Measurements from ENCODE around the gene DIP2A. TPM values are rescaled to one million over a fixed set of nuclear protein-coding genes. Genes with fewer than 3 reads are reported as not detected.

Gene DIP2A
- total and polyA plus RNA-seq, 2 experiments from 2014 or later: 18.5 to 36.3 TPM

DNA sequence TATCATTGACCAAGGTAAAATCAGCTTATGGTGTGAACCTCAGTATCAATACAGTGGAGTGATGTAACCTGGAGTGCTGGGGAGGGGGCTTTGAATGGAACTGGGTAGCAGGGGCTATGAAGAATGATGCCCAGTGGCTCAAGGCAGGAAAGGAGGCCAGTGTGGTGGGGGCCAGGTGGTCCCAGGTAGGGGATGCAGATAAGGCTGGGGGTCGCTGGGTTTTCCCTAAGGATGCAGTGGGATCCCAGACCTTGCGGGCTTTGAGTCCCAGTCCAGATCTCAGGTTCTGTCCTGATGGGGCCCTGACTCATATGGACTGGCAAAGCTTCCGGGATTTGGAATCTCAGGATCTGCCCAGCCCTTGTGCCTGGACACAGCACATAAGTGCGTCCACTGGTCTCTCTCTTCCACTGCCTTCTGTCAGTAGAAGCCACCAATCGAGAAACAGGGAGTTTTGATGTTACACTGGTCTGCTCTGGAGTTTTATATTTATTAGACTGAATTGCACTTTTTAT, 94.2 kb downstream of the DIP2A start:
- Histone ChIP-seq H3K9me2 (ENCODE audit: insufficient read depth) (no peaks in the 10 kb centered on the region), H3K4me2 (no peak overlapping the region), H3K27me3 (ENCODE audit: insufficient read depth) (no peaks in the 10 kb centered on the region), H2AFZ (no peak overlapping the region), H3K4me3 (no peak overlapping the region), H3K79me2 (replicated peaks; ENCODE audit: insufficient read depth) (no peaks in the 10 kb centered on the region), H3K27ac (ENCODE audit: low read depth) (no peak overlapping the region), H3F3A (replicated peaks; ENCODE audit: low read depth) (no peaks in the 10 kb centered on the region), H3K36me3 (ENCODE audit: insufficient read depth) (no peaks in the 10 kb centered on the region), H4K20me1 (replicated peaks; ENCODE audit: insufficient read depth) (no peaks in the 10 kb centered on the region), H3K4me1 (ENCODE audit: insufficient read depth) (no peaks in the 10 kb centered on the region)
- Mint-ChIP-seq H3K4me3 (no peak overlapping the region), H3K4me1 (no peaks in the 10 kb centered on the region), H3K36me3 (ENCODE audit: low read depth) (peaks cover 20% of the 10 kb centered on the region), H3K27me3 (ENCODE audit: insufficient read depth, low read depth, poor library complexity) (peaks cover 6% of the 10 kb centered on the region), H3K27ac (no peak overlapping the region), H3K9me3 (no peaks in the 10 kb centered on the region)
- no peak for ATAC-seq
- TF ChIP-seq NANOG (IDR thresholded peaks at IDR 0.05; ENCODE audit: borderline replicate concordance) (no peak), STAT1 (IDR thresholded peaks at IDR 0.05; ENCODE audit: unreplicated experiment) (no peak), ZNF114 (CRISPR knock-in tag; IDR thresholded peaks at IDR 0.05) (no peak), EZH2 (IDR thresholded peaks at IDR 0.05; ENCODE audit: low read depth, unreplicated experiment) (no peak), ZNF331 (CRISPR knock-in tag; IDR thresholded peaks at IDR 0.05; ENCODE audit: low read depth) (no peak), POLR2AphosphoS5 (IDR thresholded peaks at IDR 0.05; ENCODE audit: low read depth) (no peak), JUNB (IDR thresholded peaks at IDR 0.05; ENCODE audit: unreplicated experiment) (no peak), EZH2phosphoT487 (IDR thresholded peaks at IDR 0.05; ENCODE audit: unreplicated experiment) (no peak), CREB1 (CRISPR knock-in tag; IDR thresholded peaks at IDR 0.05; ENCODE audit: low read depth) (no peak)
- TF ChIP-seq, protein P1, sequence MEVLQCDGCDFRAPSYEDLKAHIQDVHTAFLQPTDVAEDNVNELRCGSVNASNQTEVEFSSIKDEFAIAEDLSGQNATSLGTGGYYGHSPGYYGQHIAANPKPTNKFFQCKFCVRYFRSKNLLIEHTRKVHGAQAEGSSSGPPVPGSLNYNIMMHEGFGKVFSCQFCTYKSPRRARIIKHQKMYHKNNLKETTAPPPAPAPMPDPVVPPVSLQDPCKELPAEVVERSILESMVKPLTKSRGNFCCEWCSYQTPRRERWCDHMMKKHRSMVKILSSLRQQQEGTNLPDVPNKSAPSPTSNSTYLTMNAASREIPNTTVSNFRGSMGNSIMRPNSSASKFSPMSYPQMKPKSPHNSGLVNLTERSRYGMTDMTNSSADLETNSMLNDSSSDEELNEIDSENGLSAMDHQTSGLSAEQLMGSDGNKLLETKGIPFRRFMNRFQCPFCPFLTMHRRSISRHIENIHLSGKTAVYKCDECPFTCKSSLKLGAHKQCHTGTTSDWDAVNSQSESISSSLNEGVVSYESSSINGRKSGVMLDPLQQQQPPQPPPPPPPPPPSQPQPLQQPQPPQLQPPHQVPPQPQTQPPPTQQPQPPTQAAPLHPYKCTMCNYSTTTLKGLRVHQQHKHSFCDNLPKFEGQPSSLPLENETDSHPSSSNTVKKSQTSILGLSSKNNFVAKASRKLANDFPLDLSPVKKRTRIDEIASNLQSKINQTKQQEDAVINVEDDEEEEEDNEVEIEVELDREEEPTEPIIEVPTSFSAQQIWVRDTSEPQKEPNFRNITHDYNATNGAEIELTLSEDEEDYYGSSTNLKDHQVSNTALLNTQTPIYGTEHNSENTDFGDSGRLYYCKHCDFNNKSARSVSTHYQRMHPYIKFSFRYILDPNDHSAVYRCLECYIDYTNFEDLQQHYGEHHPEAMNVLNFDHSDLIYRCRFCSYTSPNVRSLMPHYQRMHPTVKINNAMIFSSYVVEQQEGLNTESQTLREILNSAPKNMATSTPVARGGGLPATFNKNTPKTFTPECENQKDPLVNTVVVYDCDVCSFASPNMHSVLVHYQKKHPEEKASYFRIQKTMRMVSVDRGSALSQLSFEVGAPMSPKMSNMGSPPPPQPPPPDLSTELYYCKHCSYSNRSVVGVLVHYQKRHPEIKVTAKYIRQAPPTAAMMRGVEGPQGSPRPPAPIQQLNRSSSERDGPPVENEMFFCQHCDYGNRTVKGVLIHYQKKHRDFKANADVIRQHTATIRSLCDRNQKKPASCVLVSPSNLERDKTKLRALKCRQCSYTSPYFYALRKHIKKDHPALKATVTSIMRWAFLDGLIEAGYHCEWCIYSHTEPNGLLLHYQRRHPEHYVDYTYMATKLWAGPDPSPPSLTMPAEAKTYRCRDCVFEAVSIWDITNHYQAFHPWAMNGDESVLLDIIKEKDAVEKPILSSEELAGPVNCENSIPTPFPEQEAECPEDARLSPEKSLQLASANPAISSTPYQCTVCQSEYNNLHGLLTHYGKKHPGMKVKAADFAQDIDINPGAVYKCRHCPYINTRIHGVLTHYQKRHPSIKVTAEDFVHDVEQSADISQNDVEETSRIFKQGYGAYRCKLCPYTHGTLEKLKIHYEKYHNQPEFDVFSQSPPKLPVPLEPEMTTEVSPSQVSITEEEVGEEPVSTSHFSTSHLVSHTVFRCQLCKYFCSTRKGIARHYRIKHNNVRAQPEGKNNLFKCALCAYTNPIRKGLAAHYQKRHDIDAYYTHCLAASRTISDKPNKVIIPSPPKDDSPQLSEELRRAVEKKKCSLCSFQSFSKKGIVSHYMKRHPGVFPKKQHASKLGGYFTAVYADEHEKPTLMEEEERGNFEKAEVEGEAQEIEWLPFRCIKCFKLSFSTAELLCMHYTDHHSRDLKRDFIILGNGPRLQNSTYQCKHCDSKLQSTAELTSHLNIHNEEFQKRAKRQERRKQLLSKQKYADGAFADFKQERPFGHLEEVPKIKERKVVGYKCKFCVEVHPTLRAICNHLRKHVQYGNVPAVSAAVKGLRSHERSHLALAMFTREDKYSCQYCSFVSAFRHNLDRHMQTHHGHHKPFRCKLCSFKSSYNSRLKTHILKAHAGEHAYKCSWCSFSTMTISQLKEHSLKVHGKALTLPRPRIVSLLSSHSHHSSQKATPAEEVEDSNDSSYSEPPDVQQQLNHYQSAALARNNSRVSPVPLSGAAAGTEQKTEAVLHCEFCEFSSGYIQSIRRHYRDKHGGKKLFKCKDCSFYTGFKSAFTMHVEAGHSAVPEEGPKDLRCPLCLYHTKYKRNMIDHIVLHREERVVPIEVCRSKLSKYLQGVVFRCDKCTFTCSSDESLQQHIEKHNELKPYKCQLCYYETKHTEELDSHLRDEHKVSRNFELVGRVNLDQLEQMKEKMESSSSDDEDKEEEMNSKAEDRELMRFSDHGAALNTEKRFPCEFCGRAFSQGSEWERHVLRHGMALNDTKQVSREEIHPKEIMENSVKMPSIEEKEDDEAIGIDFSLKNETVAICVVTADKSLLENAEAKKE (CRISPR knock-in tag; IDR thresholded peaks at IDR 0.05): no peak
- TF ChIP-seq, protein P2, sequence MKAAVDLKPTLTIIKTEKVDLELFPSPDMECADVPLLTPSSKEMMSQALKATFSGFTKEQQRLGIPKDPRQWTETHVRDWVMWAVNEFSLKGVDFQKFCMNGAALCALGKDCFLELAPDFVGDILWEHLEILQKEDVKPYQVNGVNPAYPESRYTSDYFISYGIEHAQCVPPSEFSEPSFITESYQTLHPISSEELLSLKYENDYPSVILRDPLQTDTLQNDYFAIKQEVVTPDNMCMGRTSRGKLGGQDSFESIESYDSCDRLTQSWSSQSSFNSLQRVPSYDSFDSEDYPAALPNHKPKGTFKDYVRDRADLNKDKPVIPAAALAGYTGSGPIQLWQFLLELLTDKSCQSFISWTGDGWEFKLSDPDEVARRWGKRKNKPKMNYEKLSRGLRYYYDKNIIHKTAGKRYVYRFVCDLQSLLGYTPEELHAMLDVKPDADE (IDR thresholded peaks at IDR 0.05): no peak
- TF ChIP-seq, protein P3, sequence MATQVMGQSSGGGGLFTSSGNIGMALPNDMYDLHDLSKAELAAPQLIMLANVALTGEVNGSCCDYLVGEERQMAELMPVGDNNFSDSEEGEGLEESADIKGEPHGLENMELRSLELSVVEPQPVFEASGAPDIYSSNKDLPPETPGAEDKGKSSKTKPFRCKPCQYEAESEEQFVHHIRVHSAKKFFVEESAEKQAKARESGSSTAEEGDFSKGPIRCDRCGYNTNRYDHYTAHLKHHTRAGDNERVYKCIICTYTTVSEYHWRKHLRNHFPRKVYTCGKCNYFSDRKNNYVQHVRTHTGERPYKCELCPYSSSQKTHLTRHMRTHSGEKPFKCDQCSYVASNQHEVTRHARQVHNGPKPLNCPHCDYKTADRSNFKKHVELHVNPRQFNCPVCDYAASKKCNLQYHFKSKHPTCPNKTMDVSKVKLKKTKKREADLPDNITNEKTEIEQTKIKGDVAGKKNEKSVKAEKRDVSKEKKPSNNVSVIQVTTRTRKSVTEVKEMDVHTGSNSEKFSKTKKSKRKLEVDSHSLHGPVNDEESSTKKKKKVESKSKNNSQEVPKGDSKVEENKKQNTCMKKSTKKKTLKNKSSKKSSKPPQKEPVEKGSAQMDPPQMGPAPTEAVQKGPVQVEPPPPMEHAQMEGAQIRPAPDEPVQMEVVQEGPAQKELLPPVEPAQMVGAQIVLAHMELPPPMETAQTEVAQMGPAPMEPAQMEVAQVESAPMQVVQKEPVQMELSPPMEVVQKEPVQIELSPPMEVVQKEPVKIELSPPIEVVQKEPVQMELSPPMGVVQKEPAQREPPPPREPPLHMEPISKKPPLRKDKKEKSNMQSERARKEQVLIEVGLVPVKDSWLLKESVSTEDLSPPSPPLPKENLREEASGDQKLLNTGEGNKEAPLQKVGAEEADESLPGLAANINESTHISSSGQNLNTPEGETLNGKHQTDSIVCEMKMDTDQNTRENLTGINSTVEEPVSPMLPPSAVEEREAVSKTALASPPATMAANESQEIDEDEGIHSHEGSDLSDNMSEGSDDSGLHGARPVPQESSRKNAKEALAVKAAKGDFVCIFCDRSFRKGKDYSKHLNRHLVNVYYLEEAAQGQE (IDR thresholded peaks at IDR 0.05; ENCODE audit: unreplicated experiment): no peak
- TF ChIP-seq, protein P4, sequence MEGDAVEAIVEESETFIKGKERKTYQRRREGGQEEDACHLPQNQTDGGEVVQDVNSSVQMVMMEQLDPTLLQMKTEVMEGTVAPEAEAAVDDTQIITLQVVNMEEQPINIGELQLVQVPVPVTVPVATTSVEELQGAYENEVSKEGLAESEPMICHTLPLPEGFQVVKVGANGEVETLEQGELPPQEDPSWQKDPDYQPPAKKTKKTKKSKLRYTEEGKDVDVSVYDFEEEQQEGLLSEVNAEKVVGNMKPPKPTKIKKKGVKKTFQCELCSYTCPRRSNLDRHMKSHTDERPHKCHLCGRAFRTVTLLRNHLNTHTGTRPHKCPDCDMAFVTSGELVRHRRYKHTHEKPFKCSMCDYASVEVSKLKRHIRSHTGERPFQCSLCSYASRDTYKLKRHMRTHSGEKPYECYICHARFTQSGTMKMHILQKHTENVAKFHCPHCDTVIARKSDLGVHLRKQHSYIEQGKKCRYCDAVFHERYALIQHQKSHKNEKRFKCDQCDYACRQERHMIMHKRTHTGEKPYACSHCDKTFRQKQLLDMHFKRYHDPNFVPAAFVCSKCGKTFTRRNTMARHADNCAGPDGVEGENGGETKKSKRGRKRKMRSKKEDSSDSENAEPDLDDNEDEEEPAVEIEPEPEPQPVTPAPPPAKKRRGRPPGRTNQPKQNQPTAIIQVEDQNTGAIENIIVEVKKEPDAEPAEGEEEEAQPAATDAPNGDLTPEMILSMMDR (conservative IDR thresholded peaks at IDR 0.05; ENCODE audit: low read depth in 2 of 2): no peak
- no peak for DNase-seq (ENCODE audit: low spot score)

Data from GM23338 (cell line).